DMS 273 treated with DMSO at 0.1 percent for 48 hours (cell line): ENCODE data around the gene TBC1D12.

Source experiments
- DNase-seq: peaks from one replicate; lab custom pipeline; 2025; lab: John Stamatoyannopoulos, UW

TBC1D12 gene

DNA sequence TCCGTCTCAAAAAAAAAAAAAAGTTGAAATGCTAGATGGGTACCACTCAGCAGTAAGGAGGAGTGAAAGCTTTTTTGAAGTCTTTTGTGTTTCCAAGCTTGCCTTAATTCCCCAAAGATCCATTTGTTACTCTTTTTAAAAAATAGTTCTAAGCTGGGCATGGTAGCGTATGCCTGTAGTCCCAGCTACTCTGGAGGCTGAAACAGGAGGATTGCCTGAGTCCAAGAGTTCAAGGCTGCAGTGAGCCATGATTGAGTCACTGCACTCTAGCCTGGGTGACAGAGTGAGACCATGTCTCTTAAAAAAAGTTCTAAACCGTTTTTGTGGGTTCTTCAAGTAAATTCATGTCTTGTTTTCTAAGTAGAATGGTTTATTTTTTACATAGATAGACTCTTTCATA, 5.3 kb downstream of the TBC1D12 start:
- DNase-seq = no peak

DNA sequence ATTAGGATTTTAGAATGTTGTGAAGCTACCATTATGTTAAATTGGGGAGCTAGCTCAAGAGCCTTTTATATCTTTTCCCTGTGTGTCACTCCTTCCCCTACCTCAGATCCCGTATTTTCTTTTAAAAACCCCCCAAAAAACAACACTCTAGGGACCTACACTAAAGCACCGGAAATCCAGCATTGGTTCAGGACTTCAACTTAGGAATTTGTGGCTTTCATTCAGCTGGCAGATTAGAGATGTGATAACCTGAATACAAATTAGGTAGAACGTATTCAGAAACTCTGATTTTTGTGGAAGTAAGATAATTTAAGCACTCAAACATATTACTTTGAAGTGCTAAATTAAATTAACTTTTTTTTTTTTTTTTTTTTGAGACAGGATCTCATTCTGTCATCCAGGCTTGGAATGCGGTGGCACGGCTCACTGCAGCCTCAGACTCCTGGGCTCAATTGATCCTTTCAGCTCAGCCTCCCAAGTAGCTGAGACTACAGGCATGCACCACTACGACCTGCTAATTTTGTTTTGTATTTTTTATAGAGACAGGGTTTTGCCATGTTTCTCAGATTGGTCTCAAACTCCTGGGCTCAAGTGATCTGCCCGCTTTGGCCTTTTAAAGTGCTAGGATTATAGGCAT, 6.8 kb downstream of the TBC1D12 start:
- DNase-seq = no peak

DNA sequence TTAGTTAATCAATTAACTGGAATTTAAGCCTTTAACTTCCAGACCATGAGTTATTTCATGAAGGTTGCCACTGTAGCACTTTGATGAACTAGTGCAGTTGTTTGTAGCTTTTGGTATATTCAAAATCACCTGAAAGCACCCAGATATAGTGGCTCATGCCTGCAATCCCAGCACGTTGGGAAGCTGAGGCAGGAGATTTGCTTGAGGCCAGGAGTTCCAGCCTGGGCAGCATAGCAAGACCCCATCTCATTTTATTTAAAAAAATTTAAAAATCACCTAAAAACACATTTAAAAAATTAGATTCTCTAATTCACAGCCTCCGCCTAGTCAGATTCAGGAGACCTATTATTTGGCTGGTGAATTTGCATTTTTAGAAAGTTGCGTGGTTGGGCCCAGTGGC, 9.0 kb downstream of the TBC1D12 start:
- no peak for DNase-seq

DNA sequence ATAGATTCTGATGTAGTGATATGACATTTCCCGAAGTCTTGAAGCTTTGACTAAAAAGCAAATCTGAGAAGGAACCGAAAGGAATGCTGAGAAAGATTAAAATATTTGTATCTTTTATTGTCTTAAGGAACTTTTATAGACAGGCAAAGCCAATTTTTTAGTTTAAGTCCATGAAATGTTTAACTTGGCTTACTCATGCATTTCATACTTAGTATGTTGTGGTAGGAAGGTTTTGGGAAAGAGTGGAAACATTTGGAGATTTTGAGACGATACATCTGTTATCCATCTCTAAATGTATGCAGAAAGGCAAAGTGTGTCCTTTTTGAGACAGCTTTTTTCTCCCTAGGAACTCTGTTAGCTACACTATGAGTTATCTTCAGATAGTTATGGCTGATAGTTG, 10.1 kb downstream of the TBC1D12 start:
- DNase-seq = no peak

DNA sequence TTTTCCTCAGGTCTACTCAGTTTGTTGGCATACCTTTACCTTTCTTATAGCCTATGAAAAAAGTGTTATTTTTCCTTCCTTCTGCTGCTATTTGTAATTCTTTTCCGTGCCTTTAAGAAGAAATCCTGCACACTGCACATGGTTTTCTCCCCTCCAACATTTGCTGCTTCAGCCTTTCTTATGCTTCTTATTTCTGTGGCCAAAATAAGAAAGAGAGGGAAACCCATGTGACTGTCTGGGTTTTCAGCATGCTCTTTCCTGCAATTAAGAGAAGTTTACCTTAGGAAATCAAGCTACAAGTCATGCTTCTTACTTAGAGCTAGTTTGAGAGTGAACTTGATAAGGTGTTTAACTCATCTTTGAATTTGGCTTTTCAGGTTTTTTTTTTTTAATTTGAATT, 11.0 kb downstream of the TBC1D12 start:
- DNase-seq = no peak

DNA sequence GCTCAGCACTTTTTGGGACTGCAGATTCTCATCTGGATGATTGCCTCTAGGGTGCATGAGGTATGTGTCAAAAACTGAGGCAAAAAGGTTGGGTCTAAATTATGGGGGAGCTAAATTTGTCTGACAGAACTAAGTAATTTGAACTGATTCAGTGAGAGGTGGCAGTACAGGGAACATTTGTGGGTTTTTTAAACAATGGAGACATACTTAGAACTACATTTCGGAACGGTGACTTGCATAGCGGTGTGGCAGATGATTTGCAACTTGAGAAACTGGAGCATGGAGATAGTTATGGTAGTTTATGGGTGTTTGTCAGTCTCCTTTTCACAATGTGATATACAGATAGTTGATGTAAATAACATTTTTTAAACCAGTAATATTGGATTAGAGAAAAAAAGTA, 14.6 kb downstream of the TBC1D12 start:
- no peak for DNase-seq

DNA sequence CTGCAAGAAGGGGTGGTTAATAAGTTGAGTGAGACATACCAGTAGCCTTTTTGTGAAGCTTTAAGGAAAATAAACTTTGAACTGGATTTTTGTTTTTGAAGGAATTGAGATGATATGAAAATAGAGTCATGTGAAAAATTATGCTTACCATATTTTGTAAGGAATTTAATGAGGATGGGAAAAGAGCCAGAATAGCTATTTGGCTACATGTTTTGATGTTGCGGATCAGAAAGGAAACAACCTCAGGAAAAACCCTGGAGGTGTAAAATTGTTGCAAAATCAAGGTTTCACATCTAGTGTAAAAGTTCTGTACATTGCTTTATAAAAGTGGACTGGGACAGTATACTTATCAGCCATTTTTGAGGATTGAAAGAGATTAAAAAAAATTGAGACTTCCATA, 15.0 kb downstream of the TBC1D12 start:
- no peak for DNase-seq

DNA sequence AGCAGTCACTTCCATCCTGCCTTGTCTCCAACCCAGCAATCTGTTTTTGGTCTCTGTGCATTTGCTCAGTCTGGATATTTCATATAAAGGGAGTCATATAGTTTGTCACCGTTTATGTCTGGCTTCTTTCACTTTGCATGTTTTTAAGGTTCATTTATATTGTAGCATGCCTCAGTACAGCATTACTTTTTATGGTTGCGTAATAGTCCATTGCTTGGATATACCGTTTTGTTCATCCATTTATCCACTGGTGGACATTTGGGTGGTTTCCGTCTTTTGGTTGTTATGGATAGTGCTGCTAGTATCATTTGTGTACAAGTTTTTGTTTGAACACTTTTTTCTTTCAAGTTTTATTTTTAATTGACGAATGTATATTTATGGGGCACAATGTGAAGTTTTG, 18.2 kb downstream of the TBC1D12 start:
- DNase-seq = no peak

DNA sequence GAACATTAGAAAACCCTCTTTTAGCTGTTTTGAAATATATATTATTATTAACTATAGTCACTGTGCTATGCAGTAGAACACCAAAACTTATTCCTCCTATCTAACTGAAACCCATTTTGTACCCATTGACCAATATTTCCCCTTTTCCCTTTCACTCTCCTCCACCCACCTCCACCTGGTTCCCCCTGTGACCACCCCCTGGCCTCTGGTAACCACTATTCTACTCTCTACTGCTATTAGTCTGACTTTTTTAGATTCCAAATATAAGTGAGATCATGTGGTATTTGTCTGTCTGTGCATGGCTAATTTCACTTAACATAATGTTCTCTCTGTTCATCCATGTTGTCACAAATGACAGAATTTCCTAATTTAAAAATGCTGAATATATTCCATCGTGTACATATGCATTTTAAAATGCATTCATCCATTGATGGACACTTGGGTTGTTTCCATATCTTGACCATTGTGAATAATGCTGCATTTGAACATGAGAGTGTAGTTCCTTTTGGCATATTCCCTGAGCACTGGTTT, 18.7 kb downstream of the TBC1D12 start:
- no peak for DNase-seq

DNA sequence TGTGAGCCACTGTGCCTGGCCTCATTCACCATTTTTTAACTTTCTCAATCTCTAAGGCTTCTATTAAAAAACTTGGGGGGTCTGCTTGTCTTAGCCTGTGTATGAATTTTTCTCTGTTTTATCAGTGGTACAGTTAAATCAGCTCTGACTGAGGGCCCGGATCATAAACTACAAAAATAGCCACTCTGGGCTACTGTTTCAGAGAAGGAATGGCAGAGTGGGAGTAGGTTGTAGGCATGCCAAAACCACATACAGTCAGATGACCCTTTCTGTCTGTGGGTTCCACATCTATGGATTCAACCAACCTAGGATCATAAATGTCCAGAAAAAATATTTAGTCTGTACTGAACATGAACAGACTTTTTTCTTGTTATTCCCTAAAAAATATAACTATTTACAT, 21.3 kb downstream of the TBC1D12 start:
- DNase-seq = no peak

DNA sequence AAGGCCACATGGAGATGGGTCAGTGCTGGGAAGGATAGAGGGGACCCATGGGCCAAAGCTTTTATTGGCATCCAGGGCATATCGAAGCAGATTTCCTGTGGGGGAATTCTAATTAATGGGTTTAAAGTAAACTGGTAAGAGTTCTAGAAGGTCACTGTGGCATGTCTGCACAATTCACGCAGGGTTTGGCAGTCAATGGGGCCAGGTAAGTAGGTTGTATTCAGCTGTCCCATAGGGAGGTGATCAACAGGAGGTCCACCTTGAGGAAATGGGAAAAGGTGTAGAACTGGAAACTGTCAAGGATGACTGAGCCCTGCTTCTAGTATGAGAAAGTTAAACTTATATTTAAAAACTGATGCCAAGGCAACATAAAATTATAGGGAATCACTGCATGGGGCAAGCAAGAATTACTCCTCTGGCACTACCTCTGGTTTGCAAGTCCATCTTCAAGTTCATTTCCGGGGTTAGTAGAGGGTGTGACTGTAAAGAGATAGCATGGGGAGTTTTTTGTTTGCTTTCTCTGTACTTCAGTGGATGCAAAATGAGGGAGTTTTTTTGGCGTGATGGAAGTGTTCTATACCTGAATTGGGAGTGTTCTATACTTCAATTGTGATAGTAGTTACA, 22.5 kb downstream of the TBC1D12 start:
- DNase-seq = no peak

DNA sequence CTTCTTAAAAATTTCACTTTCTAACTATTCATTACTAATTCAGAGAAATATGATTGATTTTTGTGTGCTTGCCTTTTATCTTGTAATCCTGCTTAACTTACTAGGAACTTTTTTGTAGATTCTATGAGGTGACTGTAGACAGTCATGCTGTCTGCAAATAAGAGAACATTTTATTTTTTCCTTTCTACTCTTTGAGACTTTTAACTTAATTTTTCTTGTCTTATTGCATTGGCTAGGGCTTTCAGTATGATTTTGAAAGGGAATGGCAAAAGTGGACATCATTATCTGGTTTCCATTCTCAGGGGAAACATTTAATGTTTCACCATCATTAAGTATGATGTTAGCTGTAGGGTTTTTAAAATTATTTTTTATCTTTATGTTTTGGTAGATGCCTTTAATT, 23.6 kb downstream of the TBC1D12 start:
- DNase-seq = no peak

DNA sequence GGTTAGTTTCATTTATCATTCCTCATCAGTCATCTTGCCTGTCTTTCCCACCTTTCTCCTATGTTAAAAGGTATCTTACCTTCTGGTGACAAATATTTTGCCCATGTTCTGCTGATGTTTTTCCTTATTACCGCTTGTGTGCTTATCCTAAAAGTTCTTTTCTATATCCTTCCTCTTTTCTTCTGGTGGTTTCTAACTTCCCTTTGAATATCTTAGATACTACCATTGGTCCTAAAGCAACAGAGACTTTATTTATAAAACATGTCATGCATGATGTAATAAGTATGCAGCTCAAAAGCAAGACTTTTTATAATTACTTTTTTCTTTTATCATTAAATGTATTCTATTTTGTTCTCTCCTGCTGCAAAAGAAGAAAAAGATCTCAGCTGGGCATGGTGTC, 24.8 kb downstream of the TBC1D12 start:
- DNase-seq = no peak

DNA sequence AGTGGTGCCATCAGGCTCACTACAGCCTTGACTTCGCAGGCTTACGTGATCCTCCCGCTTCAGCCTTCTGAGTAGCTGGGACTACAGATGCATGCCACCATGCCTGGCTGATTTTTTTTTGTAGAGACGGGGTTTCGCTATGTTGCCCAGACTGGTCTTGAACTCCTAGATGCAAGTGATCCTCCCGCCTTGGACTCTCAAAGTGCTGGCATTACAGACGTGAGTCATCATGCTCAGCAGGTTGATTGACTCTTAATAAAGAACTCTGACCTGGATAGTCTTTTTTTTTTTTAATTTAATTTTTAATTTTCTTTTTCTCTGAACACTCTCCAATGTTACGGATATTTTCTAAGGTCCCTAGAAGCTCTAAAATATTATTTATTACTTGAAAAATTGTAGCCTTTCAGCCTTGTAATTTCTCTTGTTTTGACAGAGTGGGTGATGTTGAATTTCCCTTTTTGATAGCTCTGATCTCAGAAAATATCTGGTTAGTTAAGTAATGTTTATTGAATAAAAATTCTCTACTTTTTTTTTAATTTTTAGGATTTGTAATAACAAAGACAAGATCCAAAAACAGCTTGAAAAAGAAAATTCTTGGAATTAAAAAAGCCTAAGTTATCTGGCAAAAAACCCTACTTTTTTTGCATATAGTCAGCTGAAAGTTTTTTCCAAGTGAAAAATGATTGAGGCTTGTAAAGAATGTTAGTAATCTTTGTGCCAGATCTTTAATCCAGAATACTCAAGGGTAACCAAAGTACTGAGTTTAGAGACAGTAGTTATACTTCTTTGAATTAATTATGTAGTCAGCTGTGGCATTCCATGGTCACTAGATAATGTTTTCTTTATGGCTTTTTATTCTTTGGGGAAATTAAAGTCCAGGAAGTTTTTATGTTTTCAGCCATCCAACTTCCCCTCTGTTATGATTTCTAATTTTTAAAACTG, 26.7 kb downstream of the TBC1D12 start:
- DNase-seq = no peak

DNA sequence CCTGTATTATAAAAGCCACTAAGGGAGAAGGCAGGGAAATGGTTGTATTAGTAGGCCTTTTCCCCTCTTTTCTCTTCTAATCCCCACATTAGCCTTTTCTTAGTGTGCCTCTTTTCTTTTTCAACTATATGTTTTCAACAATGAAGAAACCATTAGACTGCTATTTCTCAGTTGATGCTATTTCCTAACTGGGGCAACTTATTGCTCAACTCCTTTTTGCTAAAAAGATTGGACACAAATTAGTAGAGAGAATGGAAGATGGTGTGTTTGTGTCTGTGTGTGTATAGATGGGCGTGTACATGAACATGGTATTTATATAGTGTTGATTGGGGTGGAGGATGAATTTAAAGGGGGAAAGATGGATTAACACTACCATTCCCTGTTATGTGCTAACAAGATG, 28.4 kb downstream of the TBC1D12 start:
- DNase-seq = no peak

DNA sequence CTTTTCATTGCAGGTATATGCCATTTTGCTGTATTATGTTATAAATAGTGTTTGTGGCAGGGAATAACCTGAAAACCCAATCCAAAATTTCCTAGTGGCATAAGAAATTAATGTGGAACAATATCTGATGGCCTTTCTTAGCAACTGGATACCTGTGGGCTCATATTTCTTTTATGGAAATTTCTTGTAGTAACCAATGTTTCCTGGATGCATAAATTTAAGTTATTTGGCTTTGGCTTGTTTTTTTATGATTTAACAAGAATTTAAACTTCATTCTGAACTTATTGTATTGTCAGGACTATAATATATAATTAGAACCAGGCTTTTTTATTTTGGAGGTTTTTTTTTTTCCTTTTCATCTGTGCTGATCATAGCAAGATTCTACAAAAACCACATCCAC, 30.1 kb downstream of the TBC1D12 start:
- DNase-seq = no peak

DNA sequence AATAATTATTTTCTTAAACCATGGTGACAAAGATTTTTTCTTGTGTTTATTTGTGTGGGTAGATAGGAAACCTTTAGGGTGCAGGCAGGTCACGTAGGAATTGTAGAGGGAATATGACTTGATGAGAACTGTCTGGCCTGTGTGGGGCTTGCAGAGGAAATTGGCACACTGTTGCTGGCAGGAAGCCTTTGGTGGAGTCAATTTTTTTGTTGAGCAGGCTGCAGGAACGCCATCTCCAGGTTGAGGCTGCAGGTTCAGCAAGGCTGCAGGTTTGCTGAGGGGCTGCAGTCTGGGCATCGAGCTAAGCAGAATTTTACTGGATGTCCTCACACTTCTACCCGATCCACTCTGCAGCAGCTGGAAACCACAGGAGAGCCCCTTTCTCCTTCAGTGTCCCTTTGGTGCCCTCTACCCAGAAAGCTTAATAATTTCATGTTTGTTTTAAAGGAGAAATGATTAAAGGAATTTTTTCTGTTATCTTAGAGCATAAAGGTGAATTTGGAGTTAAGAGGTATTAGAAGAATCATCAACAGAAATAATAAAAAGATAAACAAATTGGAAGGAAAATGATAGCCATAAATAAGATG, 37.0 kb downstream of the TBC1D12 start:
- no peak for DNase-seq

DNA sequence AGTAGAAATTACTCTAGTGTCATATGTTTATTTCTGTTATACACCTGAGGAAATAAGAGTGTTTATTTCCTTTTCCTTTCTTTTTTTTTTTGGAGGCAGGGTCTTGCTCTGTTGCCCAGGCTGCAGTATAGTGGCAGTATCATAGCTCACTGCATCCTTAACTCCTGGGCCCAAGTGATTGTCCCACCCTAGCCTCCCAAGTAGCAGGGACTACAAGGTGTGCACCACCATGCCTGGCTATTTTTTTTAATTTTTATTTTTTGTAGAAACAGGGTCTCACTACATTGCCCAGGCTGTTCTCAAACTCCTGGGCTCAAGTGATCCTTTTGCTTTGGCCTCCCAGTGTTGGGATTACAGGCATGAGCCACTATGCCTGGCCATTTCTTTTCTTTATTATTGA, 37.8 kb downstream of the TBC1D12 start:
- no peak for DNase-seq

DNA sequence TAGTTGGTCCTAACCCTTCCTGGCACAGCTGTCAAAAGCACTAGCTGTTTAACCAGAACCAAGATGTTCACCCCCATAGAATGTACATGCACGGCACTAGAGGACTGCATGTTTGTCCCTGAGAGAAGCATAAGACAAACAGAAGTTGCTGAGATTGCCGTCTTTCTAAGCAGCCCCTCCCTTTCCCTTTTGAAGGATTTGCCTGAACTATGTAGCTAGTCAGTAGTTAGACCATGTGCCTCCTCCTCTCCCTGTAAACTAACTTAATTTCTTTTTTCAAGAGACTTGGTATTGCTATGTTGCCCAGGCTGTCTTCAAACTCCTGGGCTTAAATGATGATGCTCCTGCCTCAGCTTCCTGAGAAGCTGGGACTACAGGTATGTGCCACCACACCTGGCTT, 40.7 kb downstream of the TBC1D12 start:
- no peak for DNase-seq

DNA sequence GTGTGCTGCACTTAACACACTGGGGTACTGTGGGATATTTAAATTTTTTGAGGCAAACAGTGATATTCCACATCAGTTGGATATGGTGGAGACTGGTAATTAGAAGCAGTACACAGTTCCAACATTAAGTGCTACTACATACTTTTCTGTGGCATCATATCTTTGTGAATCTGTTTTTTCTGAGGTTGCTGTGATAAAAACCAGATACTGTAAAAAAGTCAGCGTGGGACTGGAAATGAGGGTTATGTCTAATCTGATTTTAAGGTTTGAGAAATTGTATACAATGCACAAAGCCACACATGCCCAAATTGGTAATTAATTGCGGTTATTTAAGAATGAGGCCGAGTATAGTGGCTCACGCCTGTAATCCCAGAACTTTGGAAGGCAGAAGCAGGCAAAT, 41.2 kb downstream of the TBC1D12 start:
- no peak for DNase-seq

DNA sequence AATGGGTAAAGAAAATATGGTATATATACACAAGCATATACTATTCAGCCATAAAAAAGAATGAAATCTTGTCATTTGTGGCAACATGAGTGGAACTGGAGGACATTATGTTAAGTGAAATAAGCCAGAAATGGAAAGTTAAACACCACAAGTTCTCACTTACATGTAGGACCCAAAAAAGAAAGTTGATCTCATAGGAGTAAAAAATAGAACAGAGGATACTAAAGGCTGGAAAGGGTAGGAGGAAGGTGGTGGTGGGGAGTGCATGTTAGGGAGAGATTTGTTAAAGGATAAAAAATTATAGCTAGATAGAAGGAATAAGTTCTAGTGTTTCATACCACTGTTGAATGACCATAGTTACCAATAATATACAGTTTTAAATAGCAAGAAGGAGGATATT, 48.4 kb downstream of the TBC1D12 start:
- no peak for DNase-seq

DNA sequence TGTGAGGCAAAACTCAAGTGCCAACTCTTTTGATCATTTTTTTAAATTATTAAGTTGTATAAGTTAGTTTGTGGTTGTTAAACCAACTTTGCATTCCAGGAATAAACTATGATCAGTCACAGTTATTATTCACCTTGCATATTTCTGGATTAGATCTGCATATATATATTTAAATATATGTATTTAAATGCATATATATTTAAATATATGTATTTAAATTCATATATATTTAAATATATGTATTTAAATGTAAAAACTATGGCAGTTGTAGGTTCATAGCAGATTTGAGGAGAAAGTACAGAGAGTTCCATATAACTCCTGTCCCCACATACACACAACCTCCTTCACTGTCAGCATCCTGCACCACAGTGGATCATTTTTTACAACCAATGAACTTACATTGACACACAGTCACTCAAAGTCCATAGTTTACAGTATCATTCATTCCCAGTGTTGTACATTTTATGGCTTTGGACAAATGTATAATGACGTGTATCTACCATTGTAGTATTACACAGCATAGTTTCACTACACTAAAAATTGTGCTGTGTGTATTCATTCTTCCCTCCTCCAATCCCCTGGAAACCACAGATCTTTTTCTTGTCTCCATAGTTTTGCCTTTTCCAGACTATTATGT, 49.7 kb downstream of the TBC1D12 start:
- no peak for DNase-seq
